Activated CD4-positive, alpha-beta T cell treated with anti-CD3 and anti-CD28 coated beads, Interleukin-2, amount 50 U/mL, for 16 hours (primary cell): ENCODE measurements around the gene ANTKMT.

ENCODE experiments used
- DNase-seq: peaks from one replicate; pipeline ENCODE4 v3.0.0-alpha.2; 2020

Gene ANTKMT

GRCh38 chr16:715477-716199, 5.3 kb upstream of the ANTKMT start:
- DNase-seq = no peak

DNA sequence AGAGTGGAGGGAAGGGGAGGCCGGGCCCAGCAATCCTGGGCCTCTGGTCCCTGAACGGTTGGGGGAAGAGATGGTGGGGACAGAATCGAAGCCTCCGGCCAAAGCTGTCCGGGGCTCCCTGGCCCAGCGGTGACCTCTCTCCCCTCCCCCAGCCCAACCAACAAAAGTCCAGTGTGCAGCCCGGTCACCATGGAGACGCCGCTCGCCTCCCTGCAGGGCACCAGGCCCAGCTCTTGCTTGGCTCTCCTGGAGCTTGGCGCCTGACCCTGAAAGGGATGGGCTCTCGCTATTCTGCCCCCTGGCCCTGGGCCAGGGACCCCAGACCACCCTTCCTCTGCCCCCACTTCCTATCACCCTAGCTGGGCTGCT, 4.8 kb upstream of the ANTKMT start:
- DNase-seq = no peak

DNA sequence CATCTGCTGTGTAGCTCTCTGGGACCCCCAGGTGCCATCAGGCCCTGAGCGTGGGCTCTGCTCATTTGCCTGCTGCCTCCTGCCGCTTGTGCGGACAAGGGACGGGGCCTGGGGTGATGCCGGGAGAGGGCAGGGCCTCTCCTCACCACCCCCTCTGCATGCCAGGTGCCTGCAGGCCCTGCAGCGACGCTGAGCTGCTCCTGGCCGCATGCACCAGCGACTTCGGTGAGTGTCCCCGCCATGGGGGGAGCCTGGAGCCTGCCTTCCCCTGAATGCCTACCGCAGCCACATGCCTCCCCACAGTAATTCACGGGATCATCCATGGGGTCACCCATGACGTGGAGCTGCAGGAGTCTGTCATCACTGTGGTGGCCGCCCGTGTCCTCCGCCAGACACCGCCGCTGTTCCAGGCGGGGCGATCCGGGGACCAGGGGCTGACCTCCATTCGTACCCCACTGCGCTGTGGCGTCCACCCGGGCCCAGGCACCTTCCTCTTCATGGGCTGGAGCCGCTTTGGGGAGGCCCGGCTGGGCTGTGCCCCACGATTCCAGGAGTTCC, 4.1 kb upstream of the ANTKMT start:
- DNase-seq = no peak

GRCh38 chr16:717450-718245, 3.3 kb upstream of the ANTKMT start:
- no peak for DNase-seq

GRCh38 chr16:718389-718788, 2.6 kb upstream of the ANTKMT start:
- no peak for DNase-seq

- DNase-seq = no peak
Observed at GRCh38 chr16:718922-719321, 2.0 kb upstream of the ANTKMT start.

DNA sequence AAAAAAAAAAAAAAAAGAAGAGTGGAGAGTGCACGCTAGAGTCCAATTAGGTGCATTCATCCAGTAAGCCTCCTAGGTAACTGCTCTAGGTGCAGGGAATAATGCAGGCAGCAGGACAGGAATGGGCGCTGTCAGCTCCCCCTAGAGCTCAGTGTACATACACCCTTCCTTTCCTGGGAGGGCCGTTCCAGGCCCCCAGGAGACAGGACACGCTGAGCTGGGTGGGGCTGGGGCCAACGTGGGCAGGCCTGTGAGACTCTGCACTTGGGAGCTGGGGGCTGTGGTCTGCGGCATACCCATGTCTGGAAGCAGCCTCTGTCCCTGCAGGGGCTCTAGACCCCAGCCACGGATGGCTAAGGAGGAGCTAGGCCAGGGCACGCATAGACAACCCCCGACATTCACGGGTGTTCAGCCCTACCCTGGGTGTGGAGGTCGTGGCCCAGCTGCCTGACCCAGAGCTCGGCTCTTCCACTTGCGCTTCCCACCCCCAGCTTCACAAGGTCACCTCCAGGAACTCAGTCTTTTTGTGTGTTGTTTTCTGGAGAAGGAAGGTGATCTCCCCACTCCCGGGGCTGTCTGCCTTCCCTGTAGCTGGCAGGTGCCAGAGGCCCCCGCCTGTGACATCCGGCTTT, 1.0 kb upstream of the ANTKMT start:
- no peak for DNase-seq

- peak; percentile 66 for DNase-seq
Observed at GRCh38 chr16:720447-720989, 428 bp upstream of the ANTKMT start.

DNA sequence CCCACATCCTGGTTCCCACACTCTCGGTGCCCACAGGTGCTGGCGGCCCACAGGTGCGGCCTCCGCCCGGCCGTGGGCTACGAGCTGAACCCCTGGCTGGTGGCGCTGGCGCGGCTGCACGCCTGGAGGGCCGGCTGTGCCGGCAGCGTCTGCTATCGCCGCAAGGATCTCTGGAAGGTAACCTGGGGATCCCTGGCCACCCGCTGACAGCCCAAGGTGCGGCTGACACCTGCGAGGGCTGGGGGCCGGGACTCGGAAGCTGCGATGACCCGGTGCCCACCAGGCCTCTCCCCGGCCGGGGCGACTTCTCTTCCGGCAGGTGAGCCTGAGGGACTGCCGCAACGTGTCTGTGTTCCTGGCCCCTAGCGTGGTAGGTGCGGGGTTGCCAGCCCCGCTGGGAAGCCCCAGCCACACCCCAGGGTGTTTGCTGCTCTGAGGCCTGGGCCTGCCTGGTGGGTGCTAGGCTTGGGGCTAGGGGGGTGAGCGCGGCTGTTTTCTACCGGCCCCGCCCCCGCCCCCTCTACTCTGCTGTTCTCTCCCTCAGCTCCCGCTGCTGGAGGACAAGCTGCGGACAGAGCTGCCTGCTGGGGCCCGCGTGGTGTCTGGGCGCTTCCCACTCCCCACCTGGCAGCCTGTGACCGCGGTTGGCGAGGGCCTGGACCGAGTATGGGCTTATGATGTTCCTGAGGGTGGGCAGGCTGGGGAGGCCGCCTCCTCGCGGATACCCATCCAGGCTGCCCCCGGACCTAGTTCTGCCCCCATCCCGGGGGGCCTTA, 1.0 kb downstream of the ANTKMT start:
- DNase-seq = no peak

DNA sequence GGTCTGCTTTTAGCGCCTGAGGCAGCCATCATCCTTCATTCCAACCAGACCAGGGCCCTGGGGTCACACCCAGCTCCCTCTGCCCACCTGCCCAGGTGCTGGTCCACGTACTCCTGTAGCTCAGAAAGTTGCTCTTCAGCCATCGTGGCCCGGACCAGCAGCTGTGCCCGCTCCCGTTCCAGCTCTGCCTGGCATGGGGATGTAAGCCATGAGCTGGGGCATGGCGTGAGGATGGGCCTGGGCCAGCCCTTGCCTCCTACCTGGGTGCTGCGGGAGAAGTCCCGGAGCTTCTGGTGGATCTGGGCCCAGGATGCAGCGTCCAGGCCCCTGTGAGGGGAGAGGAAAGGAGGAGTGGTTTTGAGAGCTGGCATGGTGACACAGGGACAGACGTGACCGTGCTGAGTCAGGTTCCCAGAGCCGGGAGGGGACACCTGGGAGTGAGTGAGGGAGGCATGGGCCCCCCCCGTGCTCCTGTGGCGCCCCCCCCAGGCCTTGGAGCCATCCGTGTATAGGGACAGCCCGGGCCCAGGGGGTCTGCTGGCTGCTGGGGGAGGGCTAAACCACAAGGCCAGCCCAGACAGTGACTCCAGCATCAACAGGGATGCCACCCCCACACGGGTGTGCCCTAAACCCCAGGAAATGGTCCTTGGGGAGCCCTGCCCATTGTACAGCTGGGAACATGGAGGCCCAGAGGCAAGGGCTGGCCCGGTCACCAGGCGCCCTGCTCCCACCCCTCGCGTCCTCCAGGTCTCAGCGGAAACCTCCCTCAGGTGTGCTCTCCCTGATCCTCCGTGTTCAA, 2.1 kb downstream of the ANTKMT start:
- DNase-seq = no peak

GRCh38 chr16:723695-724094, 2.7 kb downstream of the ANTKMT start:
- no peak for DNase-seq

DNA sequence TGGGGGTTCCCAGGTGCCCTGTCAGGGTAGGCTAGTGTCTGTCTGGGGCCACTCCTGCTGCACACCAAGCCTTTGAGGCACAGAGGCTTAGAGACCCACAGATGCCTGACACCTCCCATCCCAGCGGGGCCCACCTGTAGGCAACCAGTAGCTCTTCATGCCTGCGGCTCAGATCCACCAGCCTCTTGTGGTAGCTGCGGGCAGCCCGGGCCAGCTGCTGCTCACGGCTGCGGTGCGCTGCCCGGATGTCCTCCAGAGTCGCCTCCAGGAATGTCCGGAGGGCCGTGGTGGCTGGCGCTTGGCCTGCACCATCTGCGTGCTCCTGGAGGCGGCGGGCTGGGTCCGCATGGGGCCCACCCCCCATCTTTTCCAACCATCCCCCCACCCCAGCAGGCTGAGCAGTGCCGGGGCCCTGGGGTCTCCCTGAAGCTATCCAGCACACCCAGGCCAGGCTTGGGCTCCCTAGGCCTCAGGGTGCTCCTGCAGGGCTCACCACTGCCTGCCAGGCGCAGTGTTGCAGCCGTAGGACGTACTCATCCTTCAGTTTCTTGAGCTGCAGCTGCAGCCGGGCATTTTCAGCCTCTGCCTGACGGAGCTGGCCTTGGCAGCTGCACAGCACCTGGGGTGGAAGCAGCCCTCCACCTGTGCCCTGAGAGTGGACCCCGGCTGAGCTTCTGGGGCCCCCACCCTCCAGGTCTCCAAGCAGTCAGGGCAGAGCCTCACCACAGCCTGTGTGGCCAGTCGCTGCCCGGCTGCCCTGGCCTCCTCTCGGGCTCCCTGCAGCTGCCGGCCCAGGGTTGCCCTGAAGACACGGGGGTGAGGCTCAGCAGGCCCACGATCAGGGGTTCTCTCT, 3.5 kb downstream of the ANTKMT start:
- DNase-seq = no peak

GRCh38 chr16:725041-725376, 4.1 kb downstream of the ANTKMT start:
- DNase-seq = no peak

GRCh38 chr16:725463-726187, 4.7 kb downstream of the ANTKMT start:
- no peak for DNase-seq

DNA sequence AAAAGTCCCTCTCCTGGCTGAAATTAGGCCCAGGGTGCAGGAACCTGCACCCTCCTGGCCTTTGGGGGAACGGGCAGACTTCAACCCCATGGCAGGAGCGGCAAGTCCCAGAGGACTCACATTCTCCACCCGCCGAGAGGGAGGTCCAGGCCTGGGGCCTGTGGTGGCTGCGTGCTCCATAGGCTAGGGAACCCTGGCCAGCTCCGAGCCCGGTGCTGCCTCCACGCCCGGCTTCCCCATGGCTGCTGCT, 5.2 kb downstream of the ANTKMT start:
- DNase-seq = no peak

DNA sequence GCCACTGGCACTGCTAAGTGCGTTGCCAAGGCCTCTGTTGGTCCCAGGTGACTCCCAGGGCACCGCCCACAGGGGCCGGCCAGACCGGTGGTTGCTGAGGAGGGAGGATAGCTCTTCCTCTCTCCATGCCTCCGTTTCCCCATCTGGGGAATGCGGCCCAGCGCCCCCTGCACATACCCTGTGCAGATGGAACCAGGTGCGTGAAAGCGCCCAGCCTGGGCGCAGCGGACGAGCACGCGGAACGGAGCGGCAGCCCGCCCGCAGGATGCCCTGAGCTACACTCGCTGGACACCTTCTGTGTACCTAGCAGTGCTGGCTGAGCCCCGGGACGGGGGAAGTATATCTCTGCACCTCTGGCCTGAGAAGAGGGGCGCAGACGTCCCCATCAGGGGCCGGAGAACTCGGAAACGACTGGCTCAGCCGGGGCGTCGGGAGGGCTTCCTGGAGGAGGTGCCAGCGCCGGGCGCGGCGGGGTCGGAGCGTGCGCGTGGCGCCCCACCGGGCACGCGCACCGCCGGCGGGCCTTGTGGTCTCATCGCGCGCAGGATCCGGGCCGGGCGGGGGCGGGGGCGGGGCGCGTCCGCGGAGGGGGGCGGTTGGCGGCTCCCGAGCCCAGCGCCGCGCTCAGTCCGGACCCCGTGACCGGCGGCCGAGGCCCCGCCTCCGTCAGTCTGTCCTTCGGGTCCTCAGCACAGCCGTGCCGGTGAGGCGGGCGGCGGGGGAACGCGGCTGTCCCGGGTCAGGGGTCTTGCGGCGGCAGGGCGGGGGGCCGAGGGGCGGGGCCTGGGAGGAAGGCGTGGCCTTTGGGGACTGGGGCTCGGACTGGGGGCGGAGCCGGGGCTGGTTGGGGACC, 5.7 kb downstream of the ANTKMT start, which contains the start of the genes CCDC78 and HAGHL:
Gene CCDC78 (minus strand): TSS at position 6 of the 853 bp plus-strand sequence. CDS start 76 bp downstream, outside the sequence.
Gene HAGHL (plus strand): TSS at position 669 of the 853 bp plus-strand sequence. CDS start 404 bp downstream, outside the sequence.
- DNase-seq = peak; percentile 69

DNA sequence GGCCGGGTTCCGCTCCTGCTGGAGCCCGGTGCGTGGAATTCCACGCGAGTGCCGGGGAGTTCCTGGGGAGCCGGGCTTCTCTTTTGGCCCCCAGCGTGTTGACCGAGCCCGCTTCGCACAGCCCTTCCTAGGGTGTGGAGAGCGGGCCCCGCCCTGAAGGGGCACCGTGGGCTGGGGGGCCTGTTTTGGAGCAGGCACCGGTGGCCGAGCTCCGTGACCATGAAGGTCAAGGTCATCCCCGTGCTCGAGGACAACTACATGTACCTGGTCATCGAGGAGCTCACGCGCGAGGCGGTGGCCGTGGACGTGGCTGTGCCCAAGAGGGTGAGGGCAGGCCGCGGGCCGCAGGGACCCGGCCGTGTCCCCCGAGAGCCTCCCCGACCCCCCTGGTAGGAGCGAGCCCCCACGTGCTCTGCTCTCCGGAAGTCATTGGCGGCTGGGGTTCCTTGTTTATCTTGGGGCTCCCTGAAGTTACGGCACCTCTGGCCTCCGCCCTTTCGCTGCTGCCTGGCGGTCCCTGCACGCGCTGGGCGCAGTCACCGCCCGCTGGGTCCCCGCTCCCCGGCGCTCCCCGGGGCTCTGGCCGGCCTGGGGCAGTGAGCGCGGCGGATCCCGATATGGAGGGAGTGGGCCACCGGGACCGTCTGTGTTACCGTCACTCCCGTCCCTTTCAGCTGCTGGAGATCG, 6.5 kb downstream of the ANTKMT start:
- DNase-seq = no peak

DNA sequence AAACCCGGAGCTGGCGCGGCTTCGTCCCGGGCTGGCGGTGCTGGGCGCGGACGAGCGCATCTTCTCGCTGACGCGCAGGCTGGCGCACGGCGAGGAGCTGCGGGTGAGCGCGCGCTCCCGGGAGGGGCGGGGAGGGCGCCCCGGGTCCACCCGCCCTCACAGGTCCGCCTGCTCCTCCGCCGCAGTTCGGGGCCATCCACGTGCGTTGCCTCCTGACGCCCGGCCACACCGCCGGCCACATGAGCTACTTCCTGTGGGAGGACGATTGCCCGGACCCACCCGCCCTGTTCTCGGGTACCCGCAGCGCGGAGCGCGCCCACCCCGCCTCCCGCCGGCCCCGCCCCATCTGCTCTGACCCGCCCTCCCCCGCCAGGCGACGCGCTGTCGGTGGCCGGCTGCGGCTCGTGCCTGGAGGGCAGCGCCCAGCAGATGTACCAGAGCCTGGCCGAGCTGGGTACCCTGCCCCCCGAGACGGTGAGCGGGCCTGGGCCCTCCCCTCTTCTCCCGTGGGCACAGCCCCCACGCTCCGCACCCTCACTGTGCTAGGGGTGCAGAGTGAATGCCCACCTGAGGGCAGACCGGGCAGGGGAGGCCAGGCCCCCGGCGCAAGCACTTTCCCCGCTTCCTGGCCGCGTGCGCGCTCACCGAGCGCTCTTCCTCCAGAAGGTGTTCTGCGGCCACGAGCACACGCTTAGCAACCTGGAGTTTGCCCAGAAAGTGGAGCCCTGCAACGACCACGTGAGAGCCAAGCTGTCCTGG, 7.4 kb downstream of the ANTKMT start:
- DNase-seq = peak; percentile 74
